HG03159 (cell line): ENCODE measurements around the gene CCS.
A peak's percentile ranks its signal among the peaks of the same experiment; 100 is the strongest.
"Not testable (repeated sequence)": the region's sequence is repeated elsewhere in the genome, so short reads cannot be mapped to it uniquely, and the experiment has no call there.

Source experiments
- ATAC-seq: cut with Tn5 transposase; IDR thresholded peaks from one replicate; pipeline ENCODE4 v1.9.1; 2021; ENCODE audit warnings: mild to moderate bottlenecking, moderate library complexity; ENCODE audit not compliant: unreplicated experiment

CCS gene

DNA sequence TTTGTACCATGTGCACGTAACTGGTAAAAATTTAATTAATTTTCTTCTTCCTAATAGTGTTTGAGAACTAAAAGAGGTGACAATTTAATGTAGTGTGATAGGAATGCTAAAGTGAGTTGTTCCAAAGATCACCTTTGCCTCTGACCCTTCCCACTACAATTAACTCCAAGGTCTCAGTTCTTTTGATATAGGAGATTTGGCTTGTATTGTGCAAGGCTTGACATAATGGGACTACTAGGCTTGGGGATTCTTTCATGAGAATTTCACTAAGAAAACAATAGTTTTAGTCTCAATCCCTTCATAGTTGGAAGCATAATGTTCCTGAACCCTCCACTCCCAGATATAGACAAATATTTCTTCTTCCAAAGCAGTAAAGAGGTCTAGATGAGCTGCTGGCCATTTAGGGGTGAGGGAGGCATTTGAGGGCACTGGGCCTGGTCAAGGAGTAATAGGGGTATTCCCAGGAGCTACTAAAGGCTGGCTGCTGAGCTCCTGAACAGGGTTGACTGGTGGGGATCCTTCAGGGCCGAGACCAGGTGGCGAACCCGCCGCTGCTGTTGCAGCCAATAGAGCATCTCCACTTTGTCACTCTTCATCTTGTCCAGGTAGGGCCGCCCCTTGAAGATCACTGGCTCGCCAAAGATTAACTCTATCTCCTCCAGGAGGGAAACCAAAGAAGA lies 2.8 kb upstream of the CCS start:
- ATAC-seq = no peak

DNA sequence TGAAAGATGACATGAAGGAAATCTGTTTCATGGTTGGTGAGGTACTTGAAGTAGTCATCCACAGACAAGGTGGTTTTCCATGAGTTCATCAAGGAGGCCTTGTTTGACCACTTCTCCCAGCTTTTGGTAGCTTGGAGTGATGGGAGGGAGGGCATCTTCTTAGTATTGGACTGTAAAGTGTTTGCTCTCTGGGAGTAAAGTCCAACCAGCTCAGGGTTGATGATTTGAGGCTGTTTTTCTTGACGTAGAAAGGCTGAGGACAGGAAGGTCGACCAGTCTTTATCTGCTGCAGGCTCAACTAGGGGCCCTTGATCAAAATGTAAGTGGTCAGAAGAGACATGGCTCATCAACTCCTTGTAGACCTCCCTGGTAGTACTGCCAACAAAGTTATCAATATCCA lies 1.8 kb upstream of the CCS start:
- ATAC-seq = no peak

- peak; percentile 18 for ATAC-seq
These were observed 284 bp downstream of the CCS start for GRCh38 chr11:66593303-66593635.

DNA sequence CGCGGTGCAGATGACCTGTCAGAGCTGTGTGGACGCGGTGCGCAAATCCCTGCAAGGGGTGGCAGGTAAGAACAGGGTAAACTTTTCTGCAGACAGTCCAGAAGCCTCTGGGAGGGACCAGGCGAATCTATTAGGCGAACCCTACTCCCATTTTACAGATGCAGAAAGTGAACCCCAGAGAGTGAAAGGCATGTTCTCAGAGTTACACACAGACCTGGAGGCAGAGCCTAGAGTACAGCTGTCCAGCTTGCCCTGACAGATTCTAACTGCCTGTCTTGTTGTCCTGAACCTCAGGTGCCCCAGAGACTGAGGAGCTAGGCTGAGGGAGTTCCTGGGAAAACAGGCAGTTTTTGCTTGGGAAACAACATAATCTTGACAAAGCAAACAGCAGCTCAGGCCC lies 665 bp downstream of the CCS start:
- ATAC-seq = no peak

DNA sequence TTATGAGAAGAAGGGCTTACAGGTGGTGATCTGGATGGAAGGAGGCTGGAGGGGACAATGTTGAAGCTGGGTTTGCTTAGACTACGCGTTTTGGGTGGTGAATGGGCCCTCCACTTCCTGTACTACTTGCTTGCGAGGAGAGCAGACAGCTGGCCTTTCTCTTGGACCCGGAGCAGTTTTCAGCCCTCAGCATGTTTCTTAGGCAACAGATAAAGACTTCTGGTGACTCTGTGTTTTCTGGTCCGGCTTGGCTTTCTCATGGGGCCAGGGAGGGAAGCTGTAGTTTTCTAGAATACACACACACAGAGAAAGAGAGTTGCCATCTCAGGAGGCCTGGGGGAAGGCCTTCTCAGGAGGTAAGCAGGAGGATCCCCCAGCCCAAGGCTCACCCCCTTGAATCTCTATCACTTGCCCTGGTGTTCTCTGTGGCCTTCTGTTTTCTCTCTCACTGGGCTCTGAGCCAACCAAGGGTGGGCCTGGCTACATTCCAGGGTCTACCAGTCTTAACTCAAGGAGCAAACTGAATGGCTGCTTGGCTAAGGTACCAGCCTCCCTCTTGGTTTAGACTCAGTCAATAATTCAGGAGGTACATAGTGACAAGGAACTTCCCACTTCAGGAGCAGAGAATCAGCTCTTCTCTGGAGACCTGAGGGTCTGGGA lies 2.4 kb downstream of the CCS start:
- ATAC-seq = no peak

DNA sequence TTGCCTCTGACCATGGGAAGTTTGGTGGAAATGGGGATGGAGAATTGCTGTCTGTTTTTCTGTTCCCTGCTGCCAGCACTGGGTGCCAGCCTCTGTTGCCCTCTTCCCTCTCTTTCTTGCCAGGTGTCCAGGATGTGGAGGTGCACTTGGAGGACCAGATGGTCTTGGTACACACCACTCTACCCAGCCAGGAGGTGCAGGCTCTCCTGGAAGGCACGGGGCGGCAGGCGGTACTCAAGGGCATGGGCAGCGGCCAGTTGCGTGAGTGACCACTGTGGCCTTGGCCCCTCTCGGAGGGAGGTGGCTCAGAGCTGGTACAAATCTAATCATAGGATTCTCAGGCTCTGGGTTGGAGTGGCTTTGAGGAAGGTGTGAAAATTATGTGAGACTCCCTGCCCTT lies 6.0 kb downstream of the CCS start:
- no peak for ATAC-seq

- no peak for ATAC-seq
These were observed 7.2 kb downstream of the CCS start for GRCh38 chr11:66600219-66600618.

- ATAC-seq = no peak
These were observed 7.7 kb downstream of the CCS start for GRCh38 chr11:66600631-66601233.

DNA sequence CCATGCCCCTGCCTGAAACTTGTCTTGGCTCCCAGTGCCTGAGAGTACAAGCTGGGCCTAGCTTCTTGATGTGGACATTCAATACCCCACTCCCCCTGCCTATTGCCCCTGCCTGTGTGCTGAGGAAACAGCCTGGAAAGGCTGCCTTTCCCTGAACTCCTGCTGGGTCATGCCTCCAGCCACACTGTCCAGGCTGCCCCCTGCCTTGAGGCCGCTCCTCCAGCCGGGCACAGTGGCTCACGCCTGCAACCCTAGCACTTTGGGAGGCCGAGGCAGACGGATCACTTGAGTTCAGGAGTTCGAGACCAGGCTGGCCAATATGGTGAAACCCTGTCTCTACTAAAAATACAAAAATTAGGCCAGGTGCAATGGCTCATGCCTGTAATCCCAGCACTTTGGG lies 10.1 kb downstream of the CCS start:
- no peak for ATAC-seq

- no peak for ATAC-seq
These were observed 11.2 kb downstream of the CCS start for GRCh38 chr11:66604155-66604554.

DNA sequence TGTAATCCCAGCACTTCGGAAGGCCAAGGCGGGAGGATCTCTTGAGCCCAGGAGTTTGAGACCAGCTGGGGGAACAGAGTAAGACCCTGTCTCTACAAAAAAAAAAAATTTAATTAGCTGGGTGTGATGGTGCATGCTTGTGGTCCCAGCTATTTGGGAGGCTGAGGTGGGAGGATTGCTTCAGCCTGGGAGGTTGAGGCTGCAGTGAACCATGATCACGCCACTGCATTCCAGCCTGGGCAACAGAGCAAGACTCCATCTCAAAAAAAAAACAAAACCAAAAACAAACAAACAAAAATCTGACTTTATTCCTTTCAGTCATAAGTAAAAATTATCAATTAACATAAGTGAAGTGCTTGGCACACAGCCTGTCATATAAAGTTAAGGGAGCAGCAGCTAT lies 13.6 kb downstream of the CCS start:
- not testable (repeated sequence) for ATAC-seq

DNA sequence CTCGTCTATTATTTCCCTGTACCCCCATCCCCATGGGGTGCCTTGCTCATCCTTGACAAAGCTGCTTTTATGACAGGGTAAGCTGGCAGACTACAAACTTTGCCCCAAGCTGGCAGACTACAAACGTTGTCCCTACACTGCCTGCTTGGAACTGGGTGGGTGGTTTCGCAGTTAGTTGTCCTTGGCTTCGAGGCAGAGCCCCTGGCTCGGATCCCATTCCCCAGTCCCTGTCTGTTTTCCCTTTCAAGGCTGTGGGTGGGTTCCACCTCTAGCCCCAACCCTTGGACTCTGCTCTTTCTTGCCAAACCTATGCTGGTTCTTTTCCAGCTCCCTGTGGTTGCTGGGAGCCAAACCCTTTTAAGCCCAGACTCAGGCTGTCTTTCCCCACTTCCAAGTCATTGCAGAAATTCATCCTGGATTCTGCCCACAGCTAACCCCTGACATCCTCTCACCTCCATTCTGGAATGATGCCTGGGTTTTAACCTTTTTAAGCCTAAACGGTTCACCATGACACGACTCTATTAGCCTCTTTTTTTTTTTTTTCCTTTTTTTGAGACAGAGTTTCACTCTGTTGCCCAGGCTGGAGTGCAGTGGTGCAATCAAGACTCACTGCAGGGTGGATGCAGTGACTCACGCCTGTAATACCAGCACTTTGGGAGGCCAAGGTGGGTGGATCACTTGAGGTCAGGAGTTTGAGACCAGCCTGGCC lies 14.3 kb downstream of the CCS start:
- ATAC-seq = no peak

GRCh38 chr11:66609721-66610617 lies 17.0 kb downstream of the CCS start:
- no peak for ATAC-seq

DNA sequence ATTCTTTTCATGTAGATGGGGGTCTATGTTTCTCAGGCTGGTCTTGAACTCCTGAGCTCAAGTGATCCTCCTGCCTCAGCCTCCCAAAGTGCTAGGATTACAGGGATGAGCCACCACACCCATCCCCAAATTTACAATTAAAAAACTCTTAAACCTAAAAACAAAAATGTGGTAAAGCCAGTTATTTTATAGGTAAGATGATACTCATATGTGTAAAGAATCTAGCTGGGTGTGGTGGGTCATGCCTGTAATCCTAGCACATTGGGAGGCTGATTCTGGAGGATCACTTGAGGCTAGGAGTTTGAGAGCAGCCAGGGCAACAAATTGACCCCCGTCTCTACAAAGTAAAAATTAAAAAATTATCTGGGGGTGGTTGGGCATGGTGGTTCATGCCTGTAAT lies 19.5 kb downstream of the CCS start:
- no peak for ATAC-seq

DNA sequence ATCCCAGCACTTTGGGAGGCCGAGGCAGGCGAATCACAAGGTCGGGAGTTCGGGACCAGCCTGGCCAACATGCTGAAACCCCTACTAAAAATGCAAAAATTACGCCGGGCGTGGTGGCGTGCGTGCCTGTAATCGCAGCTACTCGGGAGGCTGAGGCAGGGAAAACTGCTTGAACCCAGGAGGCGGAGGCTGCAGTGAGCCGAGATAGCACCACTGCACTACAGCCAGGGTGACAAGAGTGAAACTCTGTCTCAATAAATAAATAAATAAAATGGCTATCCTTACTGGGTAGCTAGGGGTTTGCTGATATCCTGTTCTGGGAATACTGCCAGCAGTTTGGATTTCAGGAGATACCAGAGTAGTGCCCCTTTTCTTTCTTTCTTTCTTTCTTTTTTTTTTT lies 21.1 kb downstream of the CCS start:
- no peak for ATAC-seq

DNA sequence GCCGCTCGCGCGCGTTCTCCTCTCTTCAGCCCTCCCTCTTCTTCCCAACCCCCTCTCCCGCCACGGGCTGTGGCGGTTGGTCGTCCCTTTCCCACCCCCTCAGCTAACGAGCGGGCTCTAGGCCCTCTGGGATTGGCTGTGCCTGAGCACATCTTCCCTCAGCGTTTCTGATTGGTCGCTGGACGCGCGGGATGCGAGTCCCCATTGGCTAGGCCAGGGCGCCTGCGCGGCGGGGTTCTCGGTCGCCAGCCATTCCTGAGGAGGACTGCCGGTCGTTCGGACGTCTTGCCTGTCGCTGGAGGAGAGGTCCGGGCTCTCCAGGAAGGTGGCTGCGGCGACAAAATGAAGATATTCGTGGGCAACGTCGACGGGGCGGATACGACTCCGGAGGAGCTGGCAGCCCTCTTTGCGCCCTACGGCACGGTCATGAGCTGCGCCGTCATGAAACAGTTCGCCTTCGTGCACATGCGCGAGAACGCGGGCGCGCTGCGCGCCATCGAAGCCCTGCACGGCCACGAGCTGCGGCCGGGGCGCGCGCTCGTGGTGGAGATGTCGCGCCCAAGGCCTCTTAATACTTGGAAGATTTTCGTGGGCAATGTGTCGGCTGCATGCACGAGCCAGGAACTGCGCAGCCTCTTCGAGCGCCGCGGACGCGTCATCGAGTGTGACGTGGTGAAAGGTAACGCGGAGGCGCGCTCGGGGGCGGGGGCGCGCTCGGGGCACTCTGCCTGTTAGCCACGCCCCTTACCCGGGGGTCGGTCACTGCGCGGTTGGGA lies 23.6 kb downstream of the CCS start, which contains the start of gene RBM14:
Gene RBM14, plus strand, starts transcription at position 252 of the 776 bp plus-strand sequence. Its CDS starts 91 bp downstream, at position 343.
- peak; percentile 85 for ATAC-seq

- ATAC-seq = no peak
These were observed 24.3 kb downstream of the CCS start for GRCh38 chr11:66617155-66617834.

- ATAC-seq = no peak
These were observed 26.1 kb downstream of the CCS start for GRCh38 chr11:66619080-66619554.

- ATAC-seq = no peak
These were observed 31.5 kb downstream of the CCS start for GRCh38 chr11:66624450-66624849.
